ENCODE data around the gene HOXD4.

Gene HOXD4

GRCh38 chr2:176114120-176114929 is 37.0 kb upstream of the HOXD4 start:
- DNase-seq (ENCODE audit: low spot score): no peak

- no peak for DNase-seq (ENCODE audit: low spot score)
Measured at GRCh38 chr2:176114930-176115625, 36.3 kb upstream of the HOXD4 start.

GRCh38 chr2:176115883-176116813 is 35.2 kb upstream of the HOXD4 start, which contains the start of gene HOXD10:
HOXD10 (plus strand) TSS chr2:176116778; CDS start chr2:176116834, 56 bp downstream.
- no peak for DNase-seq (ENCODE audit: low spot score)

GRCh38 chr2:176117162-176117822 is 34.1 kb upstream of the HOXD4 start:
- DNase-seq (ENCODE audit: low spot score): no peak

GRCh38 chr2:176117823-176118371 is 33.5 kb upstream of the HOXD4 start:
- DNase-seq (ENCODE audit: low spot score): no peak

GRCh38 chr2:176118601-176119339 is 32.6 kb upstream of the HOXD4 start:
- no peak for DNase-seq (ENCODE audit: low spot score)

- no peak for DNase-seq (ENCODE audit: low spot score)
Measured at GRCh38 chr2:176120364-176121189, 30.8 kb upstream of the HOXD4 start.

- no peak for DNase-seq (ENCODE audit: low spot score)
Measured at GRCh38 chr2:176121190-176122051, 29.9 kb upstream of the HOXD4 start.

GRCh38 chr2:176122052-176122682 is 29.2 kb upstream of the HOXD4 start:
- no peak for DNase-seq (ENCODE audit: low spot score)

GRCh38 chr2:176122683-176123410 is 28.5 kb upstream of the HOXD4 start, which contains the start of gene HOXD9:
HOXD9 (plus strand) TSS chr2:176122719; CDS start chr2:176122769, 50 bp downstream.
- no peak for DNase-seq (ENCODE audit: low spot score)

- DNase-seq (ENCODE audit: low spot score): no peak
Measured at GRCh38 chr2:176123411-176124109, 27.8 kb upstream of the HOXD4 start.

- no peak for DNase-seq (ENCODE audit: low spot score)
Measured at GRCh38 chr2:176124110-176124946, 27.0 kb upstream of the HOXD4 start.

GRCh38 chr2:176124947-176125771 is 26.2 kb upstream of the HOXD4 start:
- DNase-seq (ENCODE audit: low spot score): no peak

GRCh38 chr2:176125772-176126054 is 25.6 kb upstream of the HOXD4 start:
- DNase-seq (ENCODE audit: low spot score): no peak

Data from pons (tissue), 1 donor.